BE2C (cell line): Measurements from ENCODE around the gene FAM216A.

Experiments
- DNase-seq: peaks from one replicate; pipeline ENCODE4 v3.0.0-alpha.2; 2020
- H3K27me3 ChIP-seq: fragments of 250-450 bp; sonication (Bioruptor Pico); 2 replicates; pipeline ENCODE4 v1.5.1; 2020; ENCODE audit warnings: mild to moderate bottlenecking
- H3K36me3 ChIP-seq: fragments of 250-450 bp; sonication (Bioruptor Pico); 2 replicates; pipeline ENCODE4 v1.5.1; 2020; ENCODE audit warnings: mild to moderate bottlenecking
- H3K4me1 ChIP-seq: fragments of 250-450 bp; sonication (Bioruptor Pico); 2 replicates; pipeline ENCODE4 v1.5.1; 2020
- H3K4me3 ChIP-seq: 2 replicates; pipeline ENCODE4 v1.5.1; 2011; ENCODE audit warnings: low read depth, low read length
- H3K9me3 ChIP-seq: fragments of 250-450 bp; sonication (Bioruptor Pico); 2 replicates; pipeline ENCODE4 v1.5.1; 2020
- CTCF ChIP-seq: IDR thresholded peaks from 2 replicates; pipeline ENCODE4 v1.5.1; 2012; ENCODE audit warnings: mild to moderate bottlenecking, low read depth, low read length

Gene FAM216A

GRCh38 chr12:110431957-110432587, 36.6 kb upstream of the FAM216A start:
- TF ChIP-seq CTCF, result no peak
- DNase-seq, result no peak
- Histone ChIP-seq H3K36me3 (peaks cover 13% of the 10 kb centered on the region), H3K27me3 (no peaks in the 10 kb centered on the region), H3K4me3 (peak overlapping the region; percentile 45), H3K9me3 (no peaks in the 10 kb centered on the region), H3K4me1 (no peaks in the 10 kb centered on the region)

GRCh38 chr12:110436231-110436630, 32.4 kb upstream of the FAM216A start:
- no peak for DNase-seq
- no peaks in the 10 kb centered on the region for H3K9me3 ChIP-seq
- H3K4me3 ChIP-seq, result no peak overlapping the region
- H3K4me1 ChIP-seq, result no peaks in the 10 kb centered on the region
- no peak for TF ChIP-seq CTCF
- H3K36me3 ChIP-seq, result peaks cover 30% of the 10 kb centered on the region
- H3K27me3 ChIP-seq, result no peaks in the 10 kb centered on the region

DNA sequence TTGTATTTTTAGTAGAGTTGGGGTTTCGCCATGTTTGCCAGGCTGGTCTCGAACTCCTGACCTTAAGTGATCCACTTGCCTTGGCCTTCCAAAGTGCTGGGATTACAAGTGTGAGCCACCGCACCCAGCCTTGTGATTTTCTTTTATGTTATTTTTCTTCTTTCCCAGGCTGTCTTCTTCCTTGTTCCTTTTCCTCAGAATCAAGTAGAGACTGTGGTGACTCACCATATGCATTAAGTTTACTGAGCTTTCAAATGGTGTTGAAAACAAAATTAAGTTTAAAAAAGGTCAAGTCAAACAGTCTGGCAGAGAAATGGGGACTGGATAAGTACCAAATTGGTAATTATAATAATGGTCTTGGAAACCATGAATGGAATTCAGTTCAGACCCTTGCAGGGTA, 24.2 kb upstream of the FAM216A start:
- DNase-seq, result no peak
- Histone ChIP-seq H3K27me3 (no peaks in the 10 kb centered on the region), H3K9me3 (no peaks in the 10 kb centered on the region), H3K36me3 (peaks cover 46% of the 10 kb centered on the region), H3K4me1 (no peaks in the 10 kb centered on the region), H3K4me3 (no peak overlapping the region)
- no peak for TF ChIP-seq CTCF

DNA sequence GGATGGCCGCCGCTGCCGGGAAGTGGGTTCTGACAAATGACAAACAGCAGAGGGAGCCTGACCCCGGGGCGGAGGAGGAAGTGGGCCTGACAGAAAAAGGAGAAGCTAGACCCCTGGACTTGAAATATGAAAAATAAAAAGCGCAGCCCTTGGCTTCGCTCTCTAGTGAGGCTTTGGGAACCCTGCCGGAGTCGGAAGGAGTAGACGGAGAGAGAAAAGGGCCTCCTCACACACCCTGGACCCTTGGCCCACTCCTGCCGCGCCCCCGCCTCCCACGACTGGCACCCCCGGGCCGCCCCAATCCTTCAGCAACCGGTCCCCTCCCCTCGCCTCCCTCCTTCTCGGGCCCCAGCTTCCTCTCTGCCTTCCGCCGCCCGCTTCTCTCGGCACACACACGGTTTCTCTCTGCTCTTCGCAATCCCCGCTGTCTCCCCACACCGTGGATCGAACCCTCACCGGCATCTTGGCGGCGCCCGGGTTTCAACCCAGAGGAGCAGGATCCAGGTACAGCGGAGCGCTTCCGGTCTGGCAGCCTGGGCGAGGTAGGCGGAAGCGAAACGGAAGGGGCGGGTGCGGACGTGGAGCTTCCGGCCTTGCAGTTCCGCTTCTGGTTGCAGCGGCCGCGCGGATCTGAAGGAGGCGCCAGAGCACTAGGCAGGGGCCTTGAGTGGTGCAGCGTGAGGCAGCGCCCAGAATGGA, 18.7 kb upstream of the FAM216A start, which contains the start of gene ARPC3:
TSS of gene ARPC3 (minus strand) at position 539 of the 699 bp plus-strand sequence. CDS start at position 462, 77 bp downstream.
- TF ChIP-seq CTCF, result peak; percentile 87
- Histone ChIP-seq H3K9me3 (no peaks in the 10 kb centered on the region), H3K27me3 (no peaks in the 10 kb centered on the region), H3K4me1 (no peaks in the 10 kb centered on the region), H3K36me3 (peaks cover 22% of the 10 kb centered on the region), H3K4me3 (peak within 1 kb of the TSS; percentile 94)
- peak; percentile 97 for DNase-seq

DNA sequence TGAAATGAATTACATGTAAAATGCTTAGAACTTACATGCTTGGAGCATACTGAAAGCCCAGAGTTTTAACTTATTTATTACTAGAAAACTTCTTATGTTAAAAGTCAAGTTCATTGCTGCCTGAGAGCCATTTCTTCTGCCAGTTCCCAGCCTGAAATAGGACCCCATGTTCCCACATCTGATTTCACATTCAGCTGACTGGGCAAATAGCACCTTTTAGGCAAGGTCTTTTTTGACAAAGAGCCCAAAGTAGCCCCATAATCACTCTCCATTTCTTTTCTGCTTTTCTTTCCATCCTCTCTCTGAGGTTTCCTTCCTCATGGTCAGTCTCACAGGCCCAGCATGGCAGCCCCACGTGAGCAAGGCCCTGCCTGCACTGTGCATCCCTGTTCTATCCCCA, 17.4 kb upstream of the FAM216A start:
- Histone ChIP-seq H3K27me3 (no peaks in the 10 kb centered on the region), H3K4me1 (no peaks in the 10 kb centered on the region), H3K9me3 (no peaks in the 10 kb centered on the region), H3K36me3 (peaks cover 26% of the 10 kb centered on the region), H3K4me3 (no peak overlapping the region)
- TF ChIP-seq CTCF, result no peak
- no peak for DNase-seq
